MM.1S (cell line): ENCODE data around the gene MAP3K5.

Experiments used
- DNase-seq: peaks from one replicate; pipeline ENCODE4 v3.0.0-alpha.2; 2015
- H2AFZ ChIP-seq: fragments of 300-600 bp; sonication (generic); 2 replicates; pipeline ENCODE4 v1.6.0; 2016; ENCODE audit warnings: antibody characterized with exemption, low read length
- H3F3A ChIP-seq: fragments of 300-600 bp; sonication (generic); 2 replicates; pipeline ENCODE4 v1.6.1; 2016; ENCODE audit warnings: mild to moderate bottlenecking, antibody characterized with exemption, low read length, moderate library complexity, mixed read lengths; ENCODE audit not compliant: insufficient read depth
- H3K27ac ChIP-seq: fragments of 300-600 bp; sonication (generic); 2 replicates; pipeline ENCODE4 v1.5.1; 2016; ENCODE audit warnings: mild to moderate bottlenecking, low read length
- H3K27me3 ChIP-seq: fragments of 300-600 bp; sonication (generic); replicated peaks from 2 replicates; pipeline ENCODE4 v1.6.0; 2016; ENCODE audit warnings: low read length; ENCODE audit not compliant: insufficient read depth
- H3K36me3 ChIP-seq: fragments of 300-600 bp; sonication (generic); replicated peaks from 2 replicates; pipeline ENCODE4 v1.6.1; 2016; ENCODE audit warnings: mild to moderate bottlenecking, low read length, mixed read lengths; ENCODE audit not compliant: insufficient read depth
- H3K4me1 ChIP-seq: fragments of 300-600 bp; sonication (generic); 2 replicates; pipeline ENCODE4 v1.6.1; 2016; ENCODE audit warnings: low read length, mixed read lengths
- H3K4me2 ChIP-seq: fragments of 300-600 bp; sonication (generic); 2 replicates; pipeline ENCODE4 v1.6.0; 2016; ENCODE audit warnings: low read depth, low read length
- H3K4me3 ChIP-seq: fragments of 300-600 bp; sonication (generic); 2 replicates; pipeline ENCODE4 v1.5.1; 2016; ENCODE audit warnings: low read length, mixed read lengths
- H3K79me2 ChIP-seq: fragments of 300-600 bp; sonication (generic); 2 replicates; pipeline ENCODE4 v1.6.1; 2016; ENCODE audit warnings: mixed run types, low read length, mixed read lengths
- H3K9ac ChIP-seq: fragments of 300-600 bp; sonication (generic); 2 replicates; pipeline ENCODE4 v1.6.1; 2016; ENCODE audit warnings: low read length, mixed read lengths
- H3K9me2 ChIP-seq: fragments of 300-600 bp; sonication (generic); replicated peaks from 2 replicates; pipeline ENCODE4 v1.6.1; 2016; ENCODE audit warnings: mild to moderate bottlenecking, low read length, mixed read lengths; ENCODE audit not compliant: insufficient read depth
- H3K9me3 ChIP-seq: fragments of 300-600 bp; sonication (generic); replicated peaks from 2 replicates; pipeline ENCODE4 v1.6.1; 2016; ENCODE audit warnings: mild to moderate bottlenecking, low read length, mixed read lengths; ENCODE audit not compliant: insufficient read depth
- H4K20me1 ChIP-seq: fragments of 300-600 bp; sonication (generic); 2 replicates; pipeline ENCODE4 v1.6.1; 2016; ENCODE audit warnings: mild to moderate bottlenecking, low read length, moderate library complexity, mixed read lengths; ENCODE audit not compliant: insufficient read depth
- CTCF ChIP-seq: fragments of 300-600 bp; sonication (generic); IDR thresholded peaks from 2 replicates; pipeline ENCODE4 v1.5.1; 2016; ENCODE audit warnings: antibody characterized with exemption, low read length, mixed read lengths
- EZH2 ChIP-seq: fragments of 300-600 bp; sonication (generic); optimal IDR thresholded peaks from 2 replicates; pipeline ENCODE3; 2017; ENCODE audit warnings: low read depth, mild to moderate bottlenecking, antibody characterized with exemption, low read length, mixed read lengths
- EZH2phosphoT487 ChIP-seq: fragments of 300-600 bp; sonication (generic); IDR thresholded peaks from 2 replicates; pipeline ENCODE4 v1.6.1; 2018; ENCODE audit warnings: antibody characterized with exemption, low read length

MAP3K5 gene

GRCh38 chr6:136710877-136711552, 81.3 kb downstream of the MAP3K5 start:
- no peaks in the 10 kb centered on the region for H4K20me1 ChIP-seq
- no peaks in the 10 kb centered on the region for H3K9me3 ChIP-seq
- H3K79me2 ChIP-seq, result peaks cover 9% of the 10 kb centered on the region; the same call in 1 of the 2 replicates
- H3K4me2 ChIP-seq, result no peak overlapping the region
- no peak for DNase-seq
- no peaks in the 10 kb centered on the region for H3F3A ChIP-seq
- H3K4me3 ChIP-seq, result no peak overlapping the region
- no peak overlapping the region for H3K9ac ChIP-seq
- no peak overlapping the region for H3K27ac ChIP-seq
- peaks cover 1% of the 10 kb centered on the region for H3K4me1 ChIP-seq
- H3K36me3 ChIP-seq, result no peaks in the 10 kb centered on the region
- H2AFZ ChIP-seq, result no peak overlapping the region
- H3K27me3 ChIP-seq, result no peaks in the 10 kb centered on the region
- no peaks in the 10 kb centered on the region for H3K9me2 ChIP-seq
- TF ChIP-seq EZH2, result no peak
- no peak for TF ChIP-seq CTCF
- TF ChIP-seq EZH2phosphoT487, result no peak

DNA sequence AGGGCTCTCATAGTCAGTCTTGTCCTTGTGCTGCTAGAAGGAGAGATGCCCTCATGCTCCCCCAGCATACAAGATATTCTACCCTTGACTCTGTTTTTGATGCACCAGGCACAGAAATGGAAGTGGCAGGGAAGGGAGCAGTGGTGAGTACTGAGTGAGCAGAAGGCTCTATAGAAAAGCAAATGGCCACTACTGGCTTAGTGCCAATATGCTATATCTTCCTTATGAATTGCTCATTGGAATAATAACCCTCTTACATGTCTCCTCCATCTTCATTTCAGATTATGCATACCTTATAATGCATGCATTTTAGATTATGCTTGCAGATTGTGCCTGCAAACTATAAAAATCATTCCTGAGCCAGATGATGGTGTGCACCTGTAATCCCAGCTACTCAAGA, 82.8 kb downstream of the MAP3K5 start:
- DNase-seq, result no peak
- Histone ChIP-seq H2AFZ (no peak overlapping the region), H4K20me1 (no peaks in the 10 kb centered on the region), H3K9me3 (no peaks in the 10 kb centered on the region), H3K4me2 (no peak overlapping the region), H3F3A (no peaks in the 10 kb centered on the region), H3K79me2 (peaks cover 6% of the 10 kb centered on the region; the same call in 1 of the 2 replicates), H3K27me3 (no peaks in the 10 kb centered on the region), H3K36me3 (no peaks in the 10 kb centered on the region), H3K4me3 (no peak overlapping the region), H3K4me1 (no peaks in the 10 kb centered on the region), H3K9ac (no peak overlapping the region), H3K27ac (no peak overlapping the region), H3K9me2 (no peaks in the 10 kb centered on the region)
- TF ChIP-seq CTCF (no peak), EZH2phosphoT487 (no peak), EZH2 (no peak)

DNA sequence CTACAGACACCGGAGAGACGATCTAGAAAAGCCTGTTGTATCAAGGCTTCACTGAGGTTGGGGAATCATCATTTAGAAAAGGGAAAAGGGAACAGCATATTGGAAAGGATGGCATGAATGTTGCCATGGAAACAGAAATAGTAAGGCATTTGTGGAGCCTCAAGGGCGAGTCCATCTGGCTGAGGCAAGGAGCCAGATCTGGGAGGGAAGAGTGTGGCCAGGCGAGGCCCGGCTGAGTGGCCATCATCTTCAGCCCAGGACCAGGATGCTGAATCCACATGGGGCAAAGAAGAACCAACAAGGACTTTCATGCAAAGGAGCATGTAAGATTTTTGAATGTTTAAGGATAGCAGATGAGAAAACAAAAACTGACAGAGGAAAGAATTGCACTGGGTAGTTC, 85.8 kb downstream of the MAP3K5 start:
- H3K36me3 ChIP-seq, result no peaks in the 10 kb centered on the region
- no peaks in the 10 kb centered on the region for H3K9me2 ChIP-seq
- H3K79me2 ChIP-seq, result no peaks in the 10 kb centered on the region
- H3K4me1 ChIP-seq, result no peaks in the 10 kb centered on the region
- no peak overlapping the region for H2AFZ ChIP-seq
- H3K9me3 ChIP-seq, result no peaks in the 10 kb centered on the region
- no peak overlapping the region for H3K4me3 ChIP-seq
- no peak for DNase-seq
- no peak overlapping the region for H3K9ac ChIP-seq
- no peak for TF ChIP-seq CTCF
- TF ChIP-seq EZH2phosphoT487, result no peak
- TF ChIP-seq EZH2, result no peak
- H3K4me2 ChIP-seq, result no peak overlapping the region
- no peaks in the 10 kb centered on the region for H3K27me3 ChIP-seq
- H4K20me1 ChIP-seq, result no peaks in the 10 kb centered on the region
- H3K27ac ChIP-seq, result no peak overlapping the region
- no peaks in the 10 kb centered on the region for H3F3A ChIP-seq
